ENCODE measurements around the gene FGD3.

- TF ChIP-seq GATA2 (IDR thresholded peaks at IDR 0.05; ENCODE audit: low read depth, low read length): no peak
- no peak for TF ChIP-seq GATA3 (IDR thresholded peaks at IDR 0.05; ENCODE audit: low read depth, low read length)
Measured at GRCh38 chr9:93081931-93082330, 134.6 kb downstream of the FGD3 start.
